GM19372 (cell line): ENCODE results near the gene BRAT1.

Source experiments
- ATAC-seq: cut with Tn5 transposase; IDR thresholded peaks from one replicate; pipeline ENCODE4 v1.9.1; 2021; ENCODE audit warnings: mild to moderate bottlenecking, low read depth, moderate library complexity; ENCODE audit not compliant: unreplicated experiment

Gene BRAT1

DNA sequence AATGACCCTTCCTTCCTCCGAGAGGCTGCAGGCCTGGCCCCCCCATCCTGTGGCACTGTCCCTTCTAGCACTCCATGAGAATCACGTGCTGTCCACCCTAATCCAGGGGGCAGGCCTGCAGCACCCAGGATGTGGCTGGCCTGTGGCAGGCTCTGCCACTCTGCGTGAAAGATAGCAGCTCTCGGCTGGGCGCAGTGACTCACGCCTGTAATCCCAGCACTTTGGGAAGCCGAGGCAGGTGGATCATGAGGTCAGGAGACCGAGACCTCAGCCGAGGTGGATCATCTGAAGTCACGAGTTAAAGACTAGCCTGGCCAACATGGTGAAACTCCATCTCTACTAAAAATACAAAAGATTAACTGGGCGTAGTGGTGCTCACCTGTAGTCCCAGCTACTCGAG lies 54.6 kb downstream of the BRAT1 start:
- ATAC-seq = no peak

DNA sequence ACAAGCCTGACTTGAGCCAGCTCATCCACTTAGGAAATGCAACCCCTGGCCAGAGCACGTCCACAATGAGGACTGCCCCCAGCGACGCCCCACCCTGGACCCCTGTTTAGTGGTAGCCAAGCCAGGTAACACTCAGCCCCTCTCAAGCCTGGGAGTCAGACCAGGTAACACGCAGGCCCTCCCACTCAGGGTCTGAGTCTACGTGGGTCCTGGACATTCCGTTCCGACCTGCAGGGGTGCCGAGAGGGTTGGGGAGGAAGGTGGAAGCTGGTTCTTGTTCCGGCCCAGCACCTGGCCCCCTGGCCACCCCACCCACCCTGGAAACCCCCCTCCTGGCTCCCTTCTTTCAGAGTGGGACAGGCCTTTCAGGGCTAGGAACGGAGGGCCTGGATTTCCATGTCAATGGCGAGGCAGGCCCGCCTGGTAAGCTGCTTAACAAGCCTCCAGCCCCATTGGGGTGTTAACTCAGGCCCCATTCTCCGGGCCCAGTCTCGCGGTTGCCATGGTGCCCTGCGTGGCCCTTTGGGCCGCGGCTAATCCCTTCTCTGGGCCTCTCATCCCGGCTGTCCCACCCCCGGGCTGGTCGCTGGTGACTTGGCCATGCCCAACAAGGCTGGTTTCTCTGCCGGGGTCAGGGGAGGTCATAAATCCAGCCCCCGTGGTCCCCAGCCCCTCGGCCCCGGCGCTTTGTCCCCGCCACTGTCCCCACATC lies 55.4 kb downstream of the BRAT1 start:
- ATAC-seq = no peak

DNA sequence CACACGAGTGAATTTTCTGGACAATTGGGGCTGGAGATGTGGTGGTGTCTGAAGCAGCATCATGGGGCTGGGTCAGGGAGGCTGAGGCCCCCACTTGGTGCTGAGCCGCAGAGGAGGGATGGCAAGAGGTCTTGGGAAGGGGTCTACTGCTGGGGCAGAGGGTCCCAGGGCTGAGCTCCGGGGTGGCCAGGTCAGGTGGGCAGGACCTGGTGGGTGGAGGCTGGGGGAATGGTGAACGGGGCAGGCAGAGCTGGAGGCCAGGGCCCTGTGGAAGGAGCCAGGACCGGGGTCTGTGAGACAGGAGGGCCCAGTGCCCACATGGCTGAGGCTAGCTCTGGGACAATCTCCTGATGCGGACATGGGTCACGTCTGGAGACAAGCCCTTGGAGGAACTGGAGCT lies 56.1 kb downstream of the BRAT1 start:
- no peak for ATAC-seq

DNA sequence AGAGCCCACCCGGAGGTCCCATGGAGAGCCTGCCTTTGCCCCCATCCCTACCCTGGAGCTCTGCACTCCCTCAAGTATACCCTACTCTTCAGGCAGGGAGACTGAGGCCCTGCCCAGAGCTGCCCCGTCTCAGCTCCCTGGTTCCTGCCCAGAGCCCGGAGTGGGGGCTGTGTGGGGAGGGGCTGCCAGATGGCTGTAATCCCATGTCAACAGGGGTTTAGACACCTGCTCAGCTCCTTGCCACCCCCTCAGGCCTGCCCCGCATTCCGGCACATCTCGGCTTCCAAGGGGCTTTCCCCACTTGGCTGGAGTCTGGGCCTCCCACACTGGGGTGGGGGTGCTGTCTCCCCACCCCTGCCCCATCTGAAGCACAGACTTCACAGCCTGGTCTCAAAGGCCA lies 56.6 kb downstream of the BRAT1 start:
- ATAC-seq = no peak

DNA sequence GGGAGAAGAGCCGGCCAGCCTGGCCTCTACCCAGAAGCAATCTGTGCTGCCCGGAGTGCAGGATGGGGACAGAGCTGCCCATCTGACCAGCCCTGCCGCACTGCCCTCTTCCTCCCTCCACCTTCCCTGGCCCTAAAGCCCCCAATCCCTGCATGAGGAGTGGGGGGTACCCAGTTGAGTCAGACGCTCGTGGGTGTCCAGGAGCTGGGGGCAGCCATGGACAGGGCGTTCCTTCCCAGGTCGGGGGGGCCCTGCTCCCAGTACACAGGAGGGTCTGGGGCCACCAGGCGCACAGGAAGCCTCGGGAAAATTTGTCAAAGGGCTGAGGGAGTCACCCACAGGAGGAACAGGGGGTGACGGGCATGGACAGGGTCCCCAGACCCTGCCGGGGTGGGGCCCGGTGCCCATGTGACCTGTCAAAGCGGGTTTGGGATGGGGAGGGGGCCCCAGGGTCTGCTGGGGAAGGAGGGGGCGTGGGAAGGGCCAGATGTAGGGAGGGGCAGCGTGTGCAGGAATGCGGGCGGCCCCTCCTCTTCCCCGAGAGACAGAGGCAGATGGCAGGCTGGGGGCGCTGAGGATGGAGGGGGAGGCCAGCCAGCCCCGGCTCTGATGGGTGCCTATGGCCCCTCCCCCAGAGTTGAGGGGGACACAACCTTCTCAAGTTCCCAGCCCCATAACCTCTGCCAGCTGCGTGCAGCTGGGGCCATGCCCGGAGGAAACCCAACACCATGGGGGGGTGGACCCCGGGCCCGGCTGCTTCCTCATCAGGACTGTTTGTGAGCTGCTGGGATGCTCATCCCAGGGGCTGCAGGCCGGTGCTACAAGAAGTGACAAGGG lies 57.6 kb downstream of the BRAT1 start:
- ATAC-seq = no peak

DNA sequence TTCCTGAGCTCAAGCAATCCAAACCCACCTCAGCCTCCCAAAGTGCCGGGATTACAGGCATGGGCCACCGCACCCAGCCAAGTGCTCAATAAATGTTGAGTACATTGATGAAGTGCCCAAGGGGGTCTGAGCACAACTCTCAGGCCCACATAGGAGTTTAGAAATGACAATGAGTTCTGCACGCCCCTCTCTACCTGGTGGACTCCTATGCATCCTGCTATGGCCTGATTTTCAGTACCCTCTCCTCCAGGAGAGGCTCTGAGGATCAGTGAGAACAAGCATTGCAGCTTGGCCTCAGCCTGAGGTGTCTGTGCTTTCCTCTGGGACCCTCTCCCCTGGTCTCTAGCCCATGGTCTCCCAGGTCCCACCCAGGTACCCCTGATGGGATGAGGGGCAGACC lies 58.3 kb downstream of the BRAT1 start:
- ATAC-seq = no peak

DNA sequence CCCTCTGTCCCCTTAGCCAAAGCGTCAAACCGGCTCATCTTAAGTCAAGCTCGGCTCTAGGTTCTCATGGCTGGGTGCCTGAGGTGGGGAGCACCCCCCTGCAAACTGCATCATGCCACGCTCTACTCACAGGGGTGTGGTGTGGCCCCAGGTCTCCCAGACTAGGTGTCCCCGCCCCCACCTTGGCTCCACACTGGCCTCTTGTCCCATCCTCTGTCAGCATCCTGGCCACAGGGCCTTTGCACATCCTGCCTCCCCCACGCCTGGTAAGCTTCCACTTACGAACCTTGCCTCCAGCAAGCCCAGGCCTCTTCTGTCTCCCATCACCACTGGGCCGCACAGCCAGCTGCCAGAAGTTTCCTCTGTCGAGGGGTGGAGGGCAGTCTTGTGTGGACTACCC lies 58.9 kb downstream of the BRAT1 start:
- ATAC-seq = no peak

DNA sequence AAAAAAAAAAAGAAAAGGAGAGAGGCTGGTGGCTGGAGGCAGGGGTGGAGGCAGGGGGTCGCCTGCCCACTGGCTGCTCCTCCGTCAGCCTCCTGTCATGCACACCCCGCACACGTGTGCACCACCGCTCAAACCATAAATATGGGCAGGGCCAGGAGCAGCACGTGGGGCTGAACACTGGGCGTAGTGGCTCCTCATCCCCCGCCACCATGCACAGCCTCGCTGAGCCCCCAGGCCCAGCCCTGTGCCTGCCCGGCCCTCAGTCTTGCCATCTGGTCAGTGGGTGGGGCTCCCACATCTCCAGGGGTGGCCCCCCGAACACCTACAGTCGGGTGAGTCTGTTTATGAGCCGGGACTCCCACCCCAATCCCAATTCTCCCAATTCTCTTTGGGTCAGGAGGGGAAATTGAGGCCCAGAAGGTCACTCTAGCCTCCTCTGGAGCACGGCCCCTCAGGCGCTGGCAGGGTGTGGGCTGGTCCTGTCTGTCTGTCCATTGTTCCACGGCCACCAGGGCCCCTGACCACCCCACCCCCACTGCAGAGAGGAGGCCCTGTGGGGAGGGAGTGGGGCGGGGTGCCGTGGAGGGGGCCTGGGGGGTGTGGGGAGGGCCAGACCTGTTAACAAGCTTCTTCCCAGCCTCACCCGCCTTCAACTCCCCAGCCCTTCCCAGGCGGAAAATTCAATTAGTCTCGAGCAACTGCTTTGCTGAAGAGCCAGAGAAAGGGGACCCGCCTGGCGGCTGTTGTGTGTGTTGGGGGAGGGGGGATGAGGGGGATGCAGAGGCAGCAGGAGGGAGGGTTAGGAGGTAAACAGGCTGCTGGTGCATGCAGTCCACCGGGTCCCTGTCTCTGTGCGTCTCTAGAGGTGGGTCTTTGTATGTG lies 59.7 kb downstream of the BRAT1 start:
- no peak for ATAC-seq

DNA sequence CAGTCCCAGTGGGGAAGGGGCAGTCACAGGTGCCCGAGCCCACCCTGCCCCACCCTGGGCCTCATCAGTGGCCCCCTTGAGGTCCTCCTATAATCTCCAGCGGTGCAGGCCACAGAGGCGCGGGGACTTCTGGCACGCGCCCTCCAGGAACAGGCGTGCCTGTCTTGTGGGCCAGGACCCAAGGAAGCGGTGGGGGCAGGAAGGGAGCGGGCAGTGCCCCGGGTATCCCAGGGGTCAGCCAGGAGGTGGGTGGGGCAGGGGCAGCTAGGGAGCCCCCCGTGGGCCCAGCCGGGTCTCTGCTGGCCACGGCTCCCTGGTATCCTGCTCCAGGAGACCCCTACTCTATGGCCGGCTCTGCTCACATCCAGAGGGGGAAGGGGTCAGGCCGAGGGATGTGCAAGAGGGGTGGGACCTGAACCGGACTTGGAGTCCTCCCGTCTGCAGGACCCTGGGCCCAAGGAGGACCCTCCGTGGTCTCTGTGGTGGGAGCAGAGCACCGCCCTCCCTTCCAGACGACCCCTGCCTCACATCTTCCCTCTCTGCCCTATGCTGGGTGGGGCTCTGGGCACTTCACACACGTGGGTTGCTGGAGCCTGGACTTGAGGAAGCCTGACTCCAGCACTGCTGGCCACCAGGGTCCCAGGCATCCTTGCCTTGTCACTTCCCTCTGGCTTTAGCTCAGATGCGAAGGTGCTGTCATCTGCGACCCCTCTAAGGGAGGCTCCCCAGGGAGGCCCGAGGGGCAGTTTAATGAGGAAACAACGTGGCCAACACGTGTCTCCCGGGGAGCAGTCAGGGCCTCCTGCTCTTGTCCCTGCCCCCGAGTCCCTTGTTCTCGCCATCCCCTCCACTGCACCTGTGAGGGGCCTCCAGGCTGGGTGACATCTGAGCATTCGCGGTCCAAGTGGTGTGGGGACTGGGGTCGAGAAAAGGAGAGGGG lies 60.9 kb downstream of the BRAT1 start:
- ATAC-seq = no peak

DNA sequence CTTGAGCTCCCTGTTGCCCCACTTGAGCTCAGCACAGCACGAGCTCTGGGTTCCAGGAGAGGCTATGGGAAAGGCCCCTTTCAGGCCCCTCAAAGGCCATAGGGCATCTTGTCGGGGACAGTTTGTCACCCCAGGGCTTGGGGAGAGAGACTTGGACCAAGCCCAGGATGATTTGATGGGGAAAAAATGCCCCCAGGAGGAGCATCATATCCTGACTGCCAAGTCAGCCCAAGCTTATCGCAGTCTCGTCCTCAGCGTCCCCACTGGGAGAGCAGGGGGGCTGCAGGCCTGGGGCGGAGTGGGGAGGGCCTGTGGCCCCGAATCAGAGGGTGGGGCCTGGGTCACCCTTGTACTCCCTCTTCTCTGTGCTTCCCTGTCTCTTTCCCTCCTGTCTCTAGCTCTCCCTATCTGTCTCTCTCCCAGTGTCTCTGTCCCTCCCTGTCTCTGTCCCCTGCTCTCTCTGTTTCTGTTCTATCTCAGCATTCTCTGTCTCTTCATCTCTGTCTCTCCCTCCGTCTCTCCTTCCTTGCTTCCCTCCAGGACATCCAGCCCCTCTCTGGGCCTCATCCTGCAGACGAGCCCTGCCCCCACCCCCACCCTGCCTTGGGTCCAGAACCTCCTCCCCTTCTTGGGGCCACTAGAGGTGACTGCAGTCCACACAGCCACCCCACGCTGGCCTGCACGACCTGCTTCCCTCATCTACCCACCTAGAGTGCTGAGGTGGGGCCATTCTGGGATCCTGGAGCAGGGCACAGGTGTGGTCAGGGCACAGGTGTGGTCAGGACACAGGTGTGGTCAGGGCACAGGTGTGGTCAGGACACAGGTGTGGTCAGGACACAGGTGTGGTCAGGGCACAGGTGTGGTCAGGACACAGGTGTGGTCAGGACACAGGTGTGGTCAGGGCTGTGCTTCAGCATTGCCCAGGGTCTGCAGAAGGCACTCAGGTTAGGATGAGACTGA lies 61.8 kb downstream of the BRAT1 start:
- no peak for ATAC-seq

DNA sequence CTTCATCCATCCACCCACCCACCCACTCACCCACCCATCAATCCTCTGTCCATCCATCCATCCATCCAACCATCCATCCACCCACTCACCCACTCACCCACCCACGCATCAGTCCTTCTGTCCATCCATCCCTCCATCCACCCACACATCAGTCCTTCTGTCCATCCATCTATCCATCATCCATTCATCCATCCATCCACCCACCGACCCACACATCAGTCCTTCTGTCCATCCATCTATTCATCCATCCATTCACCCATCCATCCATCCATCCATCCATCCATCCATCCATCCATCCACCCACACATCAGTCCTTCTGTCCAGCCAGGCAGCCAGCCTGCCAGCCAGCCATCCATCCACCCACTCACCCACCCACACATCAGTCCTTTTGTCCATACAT lies 63.3 kb downstream of the BRAT1 start:
- no peak for ATAC-seq

DNA sequence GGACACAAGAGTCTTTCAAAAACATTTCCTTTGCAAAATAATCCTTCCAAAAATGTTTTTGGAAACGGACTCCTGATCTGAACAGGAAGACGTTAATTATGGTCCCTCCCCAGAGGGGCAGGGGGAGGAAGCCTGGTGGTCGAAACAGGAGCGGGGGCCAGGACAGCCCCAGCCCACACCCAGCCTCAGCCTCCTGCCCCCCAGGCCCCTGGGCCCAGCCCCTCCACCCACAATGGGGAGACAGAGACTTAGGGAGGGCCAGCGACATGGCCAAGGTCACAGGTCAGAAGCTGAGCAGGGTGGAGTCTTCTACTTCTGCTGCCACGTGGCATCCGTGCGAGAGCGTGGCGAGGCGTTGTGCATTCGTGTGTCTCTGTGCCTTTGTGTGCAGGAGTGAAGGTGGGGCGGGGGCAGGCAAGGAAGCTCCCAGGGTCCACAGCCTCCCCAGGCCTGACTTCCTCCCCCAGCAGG lies 65.1 kb downstream of the BRAT1 start:
- ATAC-seq = no peak

DNA sequence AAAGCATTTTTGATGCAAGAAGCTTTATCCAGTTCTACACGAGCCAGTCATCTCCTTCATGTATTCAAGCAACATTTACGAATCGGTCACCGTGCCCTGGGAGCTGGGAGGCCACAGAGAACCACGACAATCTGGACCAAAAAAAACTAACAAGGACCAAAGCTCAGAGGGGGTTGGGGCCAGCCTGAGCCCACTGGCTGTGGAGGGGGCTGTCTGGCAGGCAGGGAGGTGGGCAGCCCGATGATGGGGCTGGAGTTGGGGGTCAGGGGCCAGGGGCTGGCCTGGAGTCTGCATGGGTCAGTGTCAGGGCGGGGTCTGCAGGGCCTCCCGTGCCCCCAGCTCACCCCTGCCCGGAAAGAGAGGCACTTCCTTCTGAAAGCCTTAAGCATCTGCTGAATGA lies 66.6 kb downstream of the BRAT1 start:
- ATAC-seq = no peak

DNA sequence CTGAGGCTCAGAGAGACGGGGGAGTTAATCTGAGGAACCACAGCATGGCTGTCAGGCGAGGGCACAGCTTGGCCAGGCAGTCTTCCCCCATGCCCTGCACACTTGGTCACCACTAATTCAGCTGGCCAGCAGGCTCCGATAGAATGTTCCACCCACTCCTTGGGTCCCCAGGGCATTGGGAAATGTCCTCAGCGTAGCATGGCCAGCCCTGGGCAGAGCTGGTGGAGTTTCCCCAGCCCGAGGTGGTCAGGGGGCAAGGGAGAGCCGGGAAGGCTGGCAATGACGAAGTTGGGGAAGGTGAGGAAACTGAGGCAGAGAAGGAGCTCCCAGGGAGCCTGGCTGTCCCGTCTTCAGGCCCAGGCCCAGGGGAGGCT lies 67.1 kb downstream of the BRAT1 start:
- ATAC-seq = no peak
